Neural crest cell (in vitro differentiated cells): ENCODE data around the gene CCDC57. TPM values are rescaled to one million over a fixed set of nuclear protein-coding genes. Genes with fewer than 3 reads are reported as not detected.

Experiments
- DNase-seq: peaks from one replicate; pipeline ENCODE4 v3.0.0; 2021; ENCODE audit warnings: low read depth, mixed read lengths, low spot score
- H3K27ac Mint-ChIP-seq: one replicate; pipeline ENCODE4 v1.8.0; 2021; ENCODE audit warnings: mild to moderate bottlenecking, mixed read lengths; ENCODE audit not compliant: unreplicated experiment
- H3K27me3 Mint-ChIP-seq: 2 replicates; pipeline ENCODE4 v1.8.0; 2021; ENCODE audit warnings: low read depth, mild to moderate bottlenecking, mixed read lengths
- H3K36me3 Mint-ChIP-seq: 2 replicates; pipeline ENCODE4 v1.8.0; 2021; ENCODE audit warnings: low read depth, mild to moderate bottlenecking, mixed read lengths
- H3K4me1 Mint-ChIP-seq: 2 replicates; pipeline ENCODE4 v1.8.0; 2021; ENCODE audit warnings: mixed read lengths
- H3K4me3 Mint-ChIP-seq: one replicate; pipeline ENCODE4 v1.8.0; 2021; ENCODE audit warnings: mild to moderate bottlenecking, mixed read lengths
- H3K9me3 Mint-ChIP-seq: 2 replicates; pipeline ENCODE4 v1.8.0; 2021; ENCODE audit warnings: mixed read lengths
- total RNA-seq: library from RNA; stranded (reverse); gene quantifications from 2 replicates; pipeline ENCODE4 v1.2.1, GENCODE V29; 2021
- TF ChIP-seq, protein P1 (sequence below): fragments of 200-600 bp; sonication (generic); conservative IDR thresholded peaks from 2 replicates; pipeline ENCODE4 v1.5.0; 2021; ENCODE audit warnings: antibody characterized with exemption, mild to moderate bottlenecking

CCDC57 gene
- total RNA-seq, 1 donor from 2014 or later = 47.5 TPM

DNA sequence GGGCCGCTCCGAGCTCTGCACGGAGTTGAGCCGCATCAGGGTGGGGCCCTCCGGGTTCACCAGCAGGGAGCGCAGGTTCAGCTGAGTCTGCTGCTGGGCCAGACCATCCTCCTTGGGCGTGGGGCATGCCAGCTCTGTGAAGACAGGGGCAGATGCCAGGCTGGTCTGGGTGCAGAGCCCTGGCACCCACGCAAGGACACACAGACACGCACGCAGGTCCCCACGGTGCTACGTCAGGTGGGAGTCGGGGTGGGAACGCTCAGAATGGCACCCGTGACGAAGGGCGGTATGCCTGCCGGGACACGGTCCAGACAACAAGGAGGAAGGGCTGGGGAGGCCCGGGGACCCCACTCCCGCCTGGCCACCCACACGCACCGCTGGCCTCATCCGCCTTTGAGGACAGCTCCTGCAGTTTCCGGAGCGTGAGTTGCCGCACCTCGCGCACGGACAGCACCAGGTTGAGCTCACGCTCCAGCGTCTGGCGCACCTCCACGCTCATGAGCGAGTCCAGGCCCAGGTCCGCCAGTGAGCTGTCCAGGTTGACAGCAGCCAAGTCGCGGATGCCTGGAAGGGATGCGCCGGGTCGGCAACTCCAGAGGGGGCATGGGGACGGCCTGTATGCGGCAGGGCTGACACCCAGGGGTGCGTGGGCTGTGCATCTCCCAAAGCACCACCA lies 131.7 kb downstream of the CCDC57 start:
- Mint-ChIP-seq H3K36me3 (peaks cover 2% of the 10 kb centered on the region), H3K4me3 (no peak overlapping the region), H3K27me3 (peaks cover 3% of the 10 kb centered on the region), H3K9me3 (no peaks in the 10 kb centered on the region), H3K4me1 (no peaks in the 10 kb centered on the region), H3K27ac (no peak overlapping the region)
- TF ChIP-seq, protein P1, sequence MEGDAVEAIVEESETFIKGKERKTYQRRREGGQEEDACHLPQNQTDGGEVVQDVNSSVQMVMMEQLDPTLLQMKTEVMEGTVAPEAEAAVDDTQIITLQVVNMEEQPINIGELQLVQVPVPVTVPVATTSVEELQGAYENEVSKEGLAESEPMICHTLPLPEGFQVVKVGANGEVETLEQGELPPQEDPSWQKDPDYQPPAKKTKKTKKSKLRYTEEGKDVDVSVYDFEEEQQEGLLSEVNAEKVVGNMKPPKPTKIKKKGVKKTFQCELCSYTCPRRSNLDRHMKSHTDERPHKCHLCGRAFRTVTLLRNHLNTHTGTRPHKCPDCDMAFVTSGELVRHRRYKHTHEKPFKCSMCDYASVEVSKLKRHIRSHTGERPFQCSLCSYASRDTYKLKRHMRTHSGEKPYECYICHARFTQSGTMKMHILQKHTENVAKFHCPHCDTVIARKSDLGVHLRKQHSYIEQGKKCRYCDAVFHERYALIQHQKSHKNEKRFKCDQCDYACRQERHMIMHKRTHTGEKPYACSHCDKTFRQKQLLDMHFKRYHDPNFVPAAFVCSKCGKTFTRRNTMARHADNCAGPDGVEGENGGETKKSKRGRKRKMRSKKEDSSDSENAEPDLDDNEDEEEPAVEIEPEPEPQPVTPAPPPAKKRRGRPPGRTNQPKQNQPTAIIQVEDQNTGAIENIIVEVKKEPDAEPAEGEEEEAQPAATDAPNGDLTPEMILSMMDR = no peak
- DNase-seq = no peak

DNA sequence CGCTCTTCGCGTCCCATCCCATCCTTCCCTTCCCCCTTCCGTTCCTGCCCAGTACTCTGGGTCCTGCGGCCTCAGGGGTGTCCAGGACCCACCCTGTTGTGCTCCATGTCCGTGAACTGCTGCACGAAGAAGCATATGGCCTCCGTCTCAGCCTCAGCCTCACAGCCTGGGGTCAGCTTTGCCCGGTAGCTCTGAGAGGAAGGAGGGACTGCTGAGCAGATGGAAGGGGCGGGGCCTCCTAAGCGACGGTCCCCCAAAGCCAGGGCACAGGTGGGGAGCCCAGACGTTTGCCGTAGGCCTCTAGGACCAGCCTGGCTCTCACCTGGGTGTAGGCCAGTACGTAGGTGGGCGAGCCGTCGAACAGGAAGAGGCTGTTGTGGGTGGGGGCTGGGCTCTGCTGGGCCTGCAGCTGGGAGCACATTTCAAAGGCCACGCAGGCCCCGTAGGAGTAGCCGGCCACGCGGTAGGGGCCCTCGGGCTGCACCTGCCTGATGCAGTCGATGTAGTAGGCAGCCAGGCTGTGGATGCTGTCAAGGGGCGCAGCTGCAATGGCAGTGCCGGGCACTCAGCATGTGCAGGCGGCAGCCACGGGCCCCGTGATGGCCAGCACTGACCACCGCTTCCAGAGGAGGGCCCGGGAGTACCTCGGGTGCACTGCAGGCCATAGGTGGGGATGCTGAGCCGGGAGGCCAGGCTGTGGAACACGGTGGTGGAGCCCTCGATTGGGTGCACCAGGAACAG lies 132.4 kb downstream of the CCDC57 start:
- no peak overlapping the region for H3K27ac Mint-ChIP-seq
- peaks cover 2% of the 10 kb centered on the region for H3K36me3 Mint-ChIP-seq
- no peaks in the 10 kb centered on the region for H3K9me3 Mint-ChIP-seq
- H3K27me3 Mint-ChIP-seq = peaks cover 8% of the 10 kb centered on the region
- no peaks in the 10 kb centered on the region for H3K4me1 Mint-ChIP-seq
- peak overlapping the region; percentile 47 for H3K4me3 Mint-ChIP-seq
- DNase-seq = no peak
- TF ChIP-seq, protein P1 = no peak

DNA sequence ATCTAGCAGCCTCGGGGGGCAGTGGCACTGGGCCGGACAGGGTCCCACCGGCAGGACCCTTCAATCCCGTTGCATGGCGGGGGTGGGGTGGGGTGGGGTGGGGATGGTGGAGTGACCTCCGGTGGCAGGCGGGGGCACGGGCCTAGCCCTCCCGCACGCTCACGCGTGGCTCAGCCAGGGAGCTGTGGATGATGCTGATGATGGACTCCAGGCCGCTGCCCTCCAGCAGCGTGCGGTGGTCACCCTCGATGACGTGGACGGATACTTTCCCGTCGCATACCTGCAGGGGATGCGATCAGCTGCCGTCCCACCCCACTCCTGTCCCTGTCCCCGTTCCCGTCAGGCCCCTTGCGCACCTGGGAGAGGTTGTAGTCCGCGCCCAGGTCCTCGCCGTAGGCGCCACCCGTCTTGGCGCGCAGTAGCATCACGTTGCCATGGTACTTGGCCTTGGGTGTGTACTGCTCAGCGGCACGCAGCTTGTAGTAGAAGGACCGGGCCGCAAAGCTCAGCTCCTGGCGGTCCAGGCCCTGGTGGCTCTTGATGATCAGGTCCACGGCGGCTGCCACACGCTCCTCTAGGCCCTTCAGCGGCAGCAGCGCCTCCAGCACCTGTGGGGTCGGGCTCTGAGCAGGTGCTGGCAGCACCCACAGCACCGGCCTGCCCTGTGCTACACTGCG lies 133.5 kb downstream of the CCDC57 start:
- DNase-seq = no peak
- TF ChIP-seq, protein P1 = no peak
- H3K9me3 Mint-ChIP-seq = no peaks in the 10 kb centered on the region
- no peak overlapping the region for H3K4me3 Mint-ChIP-seq
- peak overlapping the region; percentile 27 for H3K27ac Mint-ChIP-seq
- H3K4me1 Mint-ChIP-seq = no peaks in the 10 kb centered on the region
- H3K36me3 Mint-ChIP-seq = peaks cover 2% of the 10 kb centered on the region
- H3K27me3 Mint-ChIP-seq = peaks cover 11% of the 10 kb centered on the region

DNA sequence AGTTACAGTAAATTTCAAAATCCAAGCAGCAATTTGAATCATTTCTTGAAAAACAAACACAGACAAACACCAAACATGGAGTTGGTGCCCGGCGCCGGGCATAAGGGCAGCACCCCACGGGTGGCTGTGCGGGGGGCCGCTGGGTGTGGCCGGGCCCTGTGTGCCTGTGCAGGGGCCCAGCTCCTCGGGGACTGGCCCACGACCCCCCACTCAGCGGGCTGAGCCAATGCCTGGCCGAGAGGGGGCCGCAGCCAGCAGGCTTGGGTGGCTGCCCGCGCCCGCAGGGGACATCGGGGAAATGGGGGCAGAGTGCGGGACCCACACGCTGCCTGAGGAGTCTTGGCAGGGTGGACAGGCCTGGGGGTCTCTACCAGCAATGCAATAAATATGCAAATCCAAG lies 134.2 kb downstream of the CCDC57 start:
- DNase-seq = no peak
- H3K4me3 Mint-ChIP-seq = no peak overlapping the region
- no peak overlapping the region for H3K27ac Mint-ChIP-seq
- H3K9me3 Mint-ChIP-seq = no peaks in the 10 kb centered on the region
- peaks cover 17% of the 10 kb centered on the region for H3K27me3 Mint-ChIP-seq
- no peaks in the 10 kb centered on the region for H3K4me1 Mint-ChIP-seq
- TF ChIP-seq, protein P1 = no peak
- H3K36me3 Mint-ChIP-seq = peaks cover 2% of the 10 kb centered on the region

DNA sequence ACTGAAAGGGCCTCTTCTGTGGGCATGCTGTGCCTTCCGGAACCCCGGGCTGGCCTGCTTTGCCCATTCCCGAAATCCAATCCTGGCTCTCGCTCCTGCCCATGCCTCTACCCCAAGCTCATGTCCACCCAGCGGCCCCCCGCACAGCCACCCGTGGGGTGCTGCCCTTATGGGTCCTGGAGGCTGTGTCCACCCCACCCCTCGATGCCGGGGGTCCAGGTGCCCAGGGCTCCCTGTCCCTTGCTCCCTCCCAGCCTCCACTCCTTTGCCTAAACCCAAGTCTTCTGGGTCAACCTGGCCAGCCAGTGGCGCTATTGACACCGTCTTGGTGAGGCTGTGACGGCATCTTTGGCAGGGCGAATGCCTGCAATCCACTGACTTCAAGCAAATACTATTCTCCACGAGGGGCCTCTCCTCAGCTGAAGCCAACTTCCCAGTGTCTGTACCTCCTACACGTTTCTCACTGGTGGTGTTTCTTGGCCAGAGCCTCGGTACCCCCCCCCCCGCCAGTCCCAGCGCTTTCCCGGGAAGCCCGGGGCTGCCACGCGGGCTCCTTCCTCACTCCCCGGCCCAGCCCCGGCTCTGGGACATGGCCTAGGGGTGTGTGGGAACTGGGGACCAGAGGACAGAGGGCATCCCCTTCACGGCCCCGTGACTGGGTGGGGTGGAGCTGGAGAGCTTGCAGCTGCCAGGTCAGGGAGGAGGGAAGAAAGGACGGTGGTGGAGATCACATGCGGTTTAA lies 134.9 kb downstream of the CCDC57 start:
- peaks cover 2% of the 10 kb centered on the region for H3K36me3 Mint-ChIP-seq
- H3K27me3 Mint-ChIP-seq = peaks cover 20% of the 10 kb centered on the region
- TF ChIP-seq, protein P1 = no peak
- peak overlapping the region; percentile 56 for H3K4me3 Mint-ChIP-seq
- DNase-seq = no peak
- no peak overlapping the region for H3K27ac Mint-ChIP-seq
- no peaks in the 10 kb centered on the region for H3K9me3 Mint-ChIP-seq
- no peaks in the 10 kb centered on the region for H3K4me1 Mint-ChIP-seq
